Endodermal cell (in vitro differentiated cells): ENCODE measurements around the gene TRIM66. TPM values are rescaled to one million over a fixed set of nuclear protein-coding genes. Genes with fewer than 3 reads are reported as not detected.

Experiments
- DNase-seq: peaks from one replicate; pipeline ENCODE4 v3.0.0-alpha.2; 2017
- H3K27ac ChIP-seq: 2 replicates; pipeline ENCODE4 v1.5.1; 2013; ENCODE audit warnings: mild to moderate bottlenecking, low read depth, low read length, moderate library complexity
- H3K27me3 ChIP-seq: 2 replicates; pipeline ENCODE4 v1.6.1; 2013; ENCODE audit warnings: mild to moderate bottlenecking, low read length, moderate library complexity; ENCODE audit not compliant: insufficient read depth, control insufficient read depth, poor library complexity, severe bottlenecking
- H3K36me3 ChIP-seq: 2 replicates; pipeline ENCODE4 v1.7.0; 2013; ENCODE audit warnings: mild to moderate bottlenecking, low read length, moderate library complexity; ENCODE audit not compliant: control insufficient read depth, insufficient read depth
- H3K4me1 ChIP-seq: one replicate; pipeline ENCODE4 v1.7.0; 2013; ENCODE audit warnings: low read length; ENCODE audit not compliant: control insufficient read depth, insufficient read depth
- H3K4me3 ChIP-seq: 2 replicates; pipeline ENCODE4 v1.5.1; 2013; ENCODE audit warnings: mild to moderate bottlenecking, low read length, moderate library complexity
- H3K9ac ChIP-seq: 2 replicates; pipeline ENCODE4 v1.6.1; 2013; ENCODE audit warnings: mild to moderate bottlenecking, low read length, moderate library complexity; ENCODE audit not compliant: poor library complexity, severe bottlenecking; ENCODE audit errors: extremely low read depth
- H3K9me3 ChIP-seq: 2 replicates; pipeline ENCODE4 v1.6.1; 2013; ENCODE audit warnings: mild to moderate bottlenecking, low read length, moderate library complexity; ENCODE audit not compliant: control insufficient read depth
- H3K27ac Mint-ChIP-seq: 2 replicates; pipeline ENCODE4 v1.8.0; 2020; ENCODE audit warnings: mixed read lengths
- H3K27me3 Mint-ChIP-seq: 2 replicates; pipeline ENCODE4 v1.8.0; 2021; ENCODE audit warnings: mild to moderate bottlenecking, mixed read lengths; ENCODE audit not compliant: insufficient read depth
- H3K36me3 Mint-ChIP-seq: 2 replicates; pipeline ENCODE4 v1.8.0; 2020; ENCODE audit warnings: low read depth, mixed read lengths
- H3K4me1 Mint-ChIP-seq: 2 replicates; pipeline ENCODE4 v1.8.0; 2020; ENCODE audit warnings: mixed read lengths
- H3K4me3 Mint-ChIP-seq: 2 replicates; pipeline ENCODE4 v1.8.0; 2020; ENCODE audit warnings: mild to moderate bottlenecking, moderate library complexity, mixed read lengths
- H3K9me3 Mint-ChIP-seq: 2 replicates; pipeline ENCODE4 v1.8.0; 2020; ENCODE audit warnings: mild to moderate bottlenecking, mixed read lengths
- WGBS, 2 experiments: methylation state at CpG; one replicate each; pipeline versions ENCODE4 v1.1.5 to v1.1.7; 2013; ENCODE audit warnings: missing lambda C conversion rate in 2 of 2, mixed read lengths in 1 of 2; ENCODE audit not compliant: insufficient coverage in 1 of 2, insufficient read length in 1 of 2; 5-methylcytosine and 5-hydroxymethylcytosine counted together
- total RNA-seq, 2 donors: library from RNA; stranded (reverse); fragmentation: NEBNext Ultra II Directional in 1 of 2; extraction: Animal tissue kit (Norgen Biotek cat#: 25700) in 1 of 2; gene quantifications; 2 replicates in 1 of 2; 3 replicates in 1 of 2; pipeline ENCODE4 v1.2.1, GENCODE V29; 2021
- TF ChIP-seq, protein P1 (sequence below): fragments of 200-600 bp; sonication (generic); conservative IDR thresholded peaks from 2 replicates; pipeline ENCODE4 v1.5.0; 2021; ENCODE audit warnings: antibody characterized with exemption, mild to moderate bottlenecking

TRIM66 gene
- total RNA-seq, 2 donors from 2014 or later = 4.3 to 4.6 TPM

DNA sequence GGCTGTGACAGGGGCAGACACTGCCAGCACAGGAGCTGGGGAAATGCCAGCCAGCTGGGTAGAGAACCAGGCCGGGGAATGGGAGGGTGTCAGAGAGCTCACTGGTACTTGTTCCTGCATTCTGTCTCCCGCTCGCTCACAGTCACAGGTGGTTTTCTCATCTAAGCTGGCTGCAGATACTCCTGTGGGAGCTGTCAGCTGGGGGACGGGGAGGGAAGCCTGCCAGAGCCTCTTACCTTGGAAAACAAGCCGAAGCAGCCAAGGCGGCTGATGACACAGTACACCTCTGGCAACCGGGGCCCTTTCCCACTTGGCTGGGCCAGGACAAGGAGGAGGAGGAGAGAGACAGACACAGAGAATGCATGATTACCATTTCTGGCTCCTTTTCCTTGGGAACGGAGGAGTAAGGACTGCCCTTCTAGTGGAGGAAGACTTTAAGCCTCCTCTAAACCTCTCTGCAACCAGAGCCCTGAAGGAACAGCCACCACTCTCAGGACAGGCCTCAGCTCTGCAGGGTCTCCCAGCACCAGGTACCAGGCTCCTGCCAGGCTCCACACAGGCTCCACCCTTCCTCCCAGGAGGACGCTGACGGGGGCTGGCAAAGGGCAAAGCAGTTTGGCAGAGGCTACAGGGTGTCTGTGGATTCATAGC lies 25.2 kb upstream of the TRIM66 start:
- H3K4me3 Mint-ChIP-seq = no peak overlapping the region
- H3K27me3 Mint-ChIP-seq = no peaks in the 10 kb centered on the region
- no peaks in the 10 kb centered on the region for H3K9me3 ChIP-seq
- H3K4me1 Mint-ChIP-seq = peaks cover 4% of the 10 kb centered on the region
- H3K4me1 ChIP-seq = no peaks in the 10 kb centered on the region
- 94 to 96% methylated on average over 7 to 10 of the region's 10 CpGs for WGBS, 2 experiments
- no peak overlapping the region for H3K4me3 ChIP-seq
- H3K9ac ChIP-seq = no peak overlapping the region
- H3K27ac ChIP-seq = no peak overlapping the region
- H3K36me3 ChIP-seq = peaks cover 96% of the 10 kb centered on the region
- peaks cover 45% of the 10 kb centered on the region for H3K36me3 Mint-ChIP-seq
- no peak overlapping the region for H3K27ac Mint-ChIP-seq
- TF ChIP-seq, protein P1, sequence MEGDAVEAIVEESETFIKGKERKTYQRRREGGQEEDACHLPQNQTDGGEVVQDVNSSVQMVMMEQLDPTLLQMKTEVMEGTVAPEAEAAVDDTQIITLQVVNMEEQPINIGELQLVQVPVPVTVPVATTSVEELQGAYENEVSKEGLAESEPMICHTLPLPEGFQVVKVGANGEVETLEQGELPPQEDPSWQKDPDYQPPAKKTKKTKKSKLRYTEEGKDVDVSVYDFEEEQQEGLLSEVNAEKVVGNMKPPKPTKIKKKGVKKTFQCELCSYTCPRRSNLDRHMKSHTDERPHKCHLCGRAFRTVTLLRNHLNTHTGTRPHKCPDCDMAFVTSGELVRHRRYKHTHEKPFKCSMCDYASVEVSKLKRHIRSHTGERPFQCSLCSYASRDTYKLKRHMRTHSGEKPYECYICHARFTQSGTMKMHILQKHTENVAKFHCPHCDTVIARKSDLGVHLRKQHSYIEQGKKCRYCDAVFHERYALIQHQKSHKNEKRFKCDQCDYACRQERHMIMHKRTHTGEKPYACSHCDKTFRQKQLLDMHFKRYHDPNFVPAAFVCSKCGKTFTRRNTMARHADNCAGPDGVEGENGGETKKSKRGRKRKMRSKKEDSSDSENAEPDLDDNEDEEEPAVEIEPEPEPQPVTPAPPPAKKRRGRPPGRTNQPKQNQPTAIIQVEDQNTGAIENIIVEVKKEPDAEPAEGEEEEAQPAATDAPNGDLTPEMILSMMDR = no peak
- peak; percentile 40 for DNase-seq
- no peaks in the 10 kb centered on the region for H3K27me3 ChIP-seq
- no peaks in the 10 kb centered on the region for H3K9me3 Mint-ChIP-seq

DNA sequence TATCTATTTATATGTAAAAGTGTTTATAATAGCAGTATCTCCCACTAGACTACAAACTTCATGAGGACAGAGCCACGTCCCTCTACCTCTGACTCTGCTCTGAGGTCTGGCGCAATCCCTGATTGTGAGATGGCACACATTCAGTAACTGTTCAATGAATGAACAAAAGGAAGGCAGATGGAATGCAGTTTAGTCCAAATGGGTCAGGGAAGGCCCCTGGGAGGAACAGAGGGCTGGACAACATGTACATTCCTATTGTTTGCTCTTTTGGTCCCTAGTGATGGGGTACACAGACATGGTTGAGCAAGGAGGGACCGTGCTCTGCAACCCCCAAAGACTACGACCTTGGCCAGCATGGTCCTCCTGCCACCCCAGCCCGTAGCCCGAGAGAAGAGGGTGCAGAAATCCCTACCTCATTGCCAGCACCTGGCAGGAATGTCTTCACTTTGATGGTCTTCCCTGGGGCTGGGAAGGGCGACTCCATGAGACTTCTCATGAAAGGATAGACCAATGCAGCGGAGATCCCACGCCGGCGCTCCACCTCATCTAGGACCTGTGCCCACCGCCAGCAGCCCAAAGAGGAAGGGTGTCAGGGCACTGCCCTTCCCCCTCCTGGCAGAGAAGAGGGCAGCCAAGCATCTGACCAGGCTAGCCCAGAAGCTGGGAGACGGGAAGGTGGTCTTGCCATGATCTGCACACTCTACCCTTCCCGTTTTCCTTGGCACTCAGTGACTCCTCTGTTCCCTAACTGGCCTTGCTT lies 24.4 kb upstream of the TRIM66 start:
- Histone ChIP-seq H3K9me3 (no peaks in the 10 kb centered on the region), H3K4me3 (no peak overlapping the region), H3K9ac (no peak overlapping the region), H3K27me3 (no peaks in the 10 kb centered on the region), H3K36me3 (peaks cover 96% of the 10 kb centered on the region), H3K4me1 (no peaks in the 10 kb centered on the region), H3K27ac (no peak overlapping the region)
- WGBS, 2 experiments = 96% methylated on average over 10 to 14 of the region's 14 CpGs
- Mint-ChIP-seq H3K4me3 (no peak overlapping the region), H3K27me3 (no peaks in the 10 kb centered on the region), H3K4me1 (peaks cover 11% of the 10 kb centered on the region), H3K9me3 (no peaks in the 10 kb centered on the region), H3K27ac (no peak overlapping the region), H3K36me3 (peaks cover 46% of the 10 kb centered on the region)
- TF ChIP-seq, protein P1 = no peak
- DNase-seq = peak; percentile 40

DNA sequence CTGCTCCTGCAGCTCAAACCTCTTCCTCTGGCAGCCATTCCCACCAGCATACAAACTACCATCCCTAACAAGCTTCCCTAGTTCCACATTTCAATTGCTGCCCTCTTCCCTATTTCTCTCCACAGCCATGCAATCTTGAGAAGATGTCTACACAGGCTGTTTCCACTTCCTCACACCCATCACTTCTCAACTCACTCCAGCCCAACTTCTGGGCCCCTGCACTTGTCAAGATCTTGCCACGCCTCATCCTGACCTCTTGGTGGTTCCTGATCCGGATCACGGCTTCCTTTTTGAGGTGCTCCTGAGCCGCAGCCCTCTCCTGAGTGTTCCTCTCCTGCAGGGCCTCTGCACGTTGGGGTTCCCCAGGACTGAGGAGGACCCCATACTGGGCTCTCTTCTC lies 22.7 kb upstream of the TRIM66 start:
- no peak overlapping the region for H3K9ac ChIP-seq
- peaks cover 4% of the 10 kb centered on the region for H3K4me1 ChIP-seq
- TF ChIP-seq, protein P1 = no peak
- Mint-ChIP-seq H3K27ac (no peak overlapping the region), H3K36me3 (peaks cover 46% of the 10 kb centered on the region), H3K4me3 (no peak overlapping the region), H3K4me1 (peaks cover 24% of the 10 kb centered on the region), H3K9me3 (no peaks in the 10 kb centered on the region), H3K27me3 (no peaks in the 10 kb centered on the region)
- H3K4me3 ChIP-seq = no peak overlapping the region
- no peaks in the 10 kb centered on the region for H3K9me3 ChIP-seq
- no peak overlapping the region for H3K27ac ChIP-seq
- 96 to 100% methylated on average over 5 of the region's 5 CpGs for WGBS, 2 experiments
- H3K36me3 ChIP-seq = peaks cover 93% of the 10 kb centered on the region
- no peaks in the 10 kb centered on the region for H3K27me3 ChIP-seq
- DNase-seq = no peak
